HepG2 (cell line): ENCODE data around the gene HS2ST1. TPM values are rescaled to one million over a fixed set of nuclear protein-coding genes. Genes with fewer than 3 reads are reported as not detected.

ENCODE experiments used
- AKNA ChIP-seq: sonication (generic); formaldehyde crosslinking; IDR thresholded peaks from 2 replicates; pipeline ENCODE4 v1.4.0; 2020; ENCODE audit warnings: missing genetic modification reagents, borderline replicate concordance
- ARID5B ChIP-seq: IDR thresholded peaks from 2 replicates; pipeline ENCODE4 v1.4.0; 2020; ENCODE audit warnings: mild to moderate bottlenecking, missing genetic modification reagents
- ASH2L ChIP-seq: fragments of 300-600, 200-600 bp; sonication (generic); IDR thresholded peaks from 2 replicates; pipeline ENCODE4 v1.7.0; 2017; ENCODE audit warnings: low read depth, mild to moderate bottlenecking, moderate library complexity, mixed read lengths, low read length; ENCODE audit not compliant: insufficient read length
- FOXM1 ChIP-seq: sonication (generic); formaldehyde crosslinking; IDR thresholded peaks from 2 replicates; pipeline ENCODE4 v1.5.0; 2020; ENCODE audit warnings: missing genetic modification reagents
- HOMEZ ChIP-seq: IDR thresholded peaks from 2 replicates; pipeline ENCODE4 v1.6.1; 2016; ENCODE audit warnings: low read depth
- KDM4B ChIP-seq: sonication (generic); formaldehyde crosslinking; IDR thresholded peaks from 2 replicates; pipeline ENCODE4 v1.4.0; 2020; ENCODE audit warnings: missing genetic modification reagents
- MAFF ChIP-seq: IDR thresholded peaks from 2 replicates; pipeline ENCODE4 v1.6.1; 2011; ENCODE audit warnings: low read depth, low read length, improper control_type of control experiment
- NCOR1 ChIP-seq: fragments of 200-600 bp; sonication (generic); IDR thresholded peaks from 2 replicates; pipeline ENCODE4 v1.7.0; 2017; ENCODE audit warnings: antibody characterized with exemption, low read length, borderline replicate concordance
- SOX5 ChIP-seq: IDR thresholded peaks from 2 replicates; pipeline ENCODE4 v1.6.1; 2016; ENCODE audit warnings: borderline replicate concordance
- UBTF ChIP-seq: sonication (generic); formaldehyde crosslinking; IDR thresholded peaks from 2 replicates; pipeline ENCODE4 v1.4.0; 2020; ENCODE audit warnings: mild to moderate bottlenecking, missing genetic modification reagents
- ZMAT5 ChIP-seq: sonication (generic); formaldehyde crosslinking; IDR thresholded peaks from 2 replicates; pipeline ENCODE4 v1.5.0; 2020; ENCODE audit warnings: mild to moderate bottlenecking, low read depth, missing genetic modification reagents, borderline replicate concordance
- ZNF329 ChIP-seq: sonication (generic); formaldehyde crosslinking; IDR thresholded peaks from 2 replicates; pipeline ENCODE4 v1.9.0; 2021; ENCODE audit warnings: low read depth, mild to moderate bottlenecking, missing genetic modification reagents
- ZNF788 ChIP-seq: sonication (generic); formaldehyde crosslinking; IDR thresholded peaks from 2 replicates; pipeline ENCODE4 v1.5.0; 2020; ENCODE audit warnings: mild to moderate bottlenecking, missing genetic modification reagents, borderline replicate concordance
- polyA plus RNA-seq, 8 experiments: library from polyadenylated mRNA; depleted of rRNA in 3 of 8; stranded (reverse) in 7 of 8; unstranded in 1 of 8; fragments of >200 nt; fragmentation: Illumina TruSeq in 4 of 8; extraction: Trizol in 4 of 8; gene quantifications; 2 replicates each; pipeline versions ENCODE4 v1.2.1 to v1.2.3, GENCODE V29; 2011 to 2016; ENCODE audit warnings: low read depth in 4 of 8, missing spikeins in 1 of 8, mixed read lengths in 1 of 8; ENCODE audit not compliant: insufficient read depth in 1 of 8
- total RNA-seq, 5 experiments: library from RNA; depleted of rRNA; stranded (reverse); fragments of >200 nt; fragmentation: Illumina TruSeq; extraction: Trizol; gene quantifications; 2 replicates each; pipeline ENCODE4 v1.2.3, GENCODE V29; 2016; ENCODE audit warnings: low read depth in 1 of 5

The HS2ST1 gene
- total and polyA plus RNA-seq, 2 of the 13 experiments (the other 11 are each of a cell fraction or from before 2014, with no cell fraction given): 22.1 to 58.7 TPM

- 0 out of 2 replicates have a peak, but pooled peaks have one; percentile 27 for TF ChIP-seq UBTF (CRISPR knock-in tag)
- peak; percentile 68 for TF ChIP-seq HOMEZ (CRISPR knock-in tag)
- TF ChIP-seq ZNF788 (CRISPR knock-in tag): no peak
- peak; percentile 47 for TF ChIP-seq ARID5B (CRISPR knock-in tag)
- TF ChIP-seq ZMAT5 (CRISPR knock-in tag): no peak
- no peak for TF ChIP-seq FOXM1 (CRISPR knock-in tag)
- TF ChIP-seq SOX5 (CRISPR knock-in tag): peak; percentile 61
- TF ChIP-seq ZNF329 (CRISPR knock-in tag): no peak
- no peak for TF ChIP-seq MAFF
- no peak for TF ChIP-seq AKNA (CRISPR knock-in tag)
- peak; percentile 46; the same call in 1 of the 2 replicates for TF ChIP-seq NCOR1
- no peak for TF ChIP-seq KDM4B (CRISPR knock-in tag)
- no peak for TF ChIP-seq ASH2L
Measured at GRCh38 chr1:86981482-86982213, 67.2 kb downstream of the HS2ST1 start (continued).
